ENCODE measurements around the gene NUMBL.

DNA sequence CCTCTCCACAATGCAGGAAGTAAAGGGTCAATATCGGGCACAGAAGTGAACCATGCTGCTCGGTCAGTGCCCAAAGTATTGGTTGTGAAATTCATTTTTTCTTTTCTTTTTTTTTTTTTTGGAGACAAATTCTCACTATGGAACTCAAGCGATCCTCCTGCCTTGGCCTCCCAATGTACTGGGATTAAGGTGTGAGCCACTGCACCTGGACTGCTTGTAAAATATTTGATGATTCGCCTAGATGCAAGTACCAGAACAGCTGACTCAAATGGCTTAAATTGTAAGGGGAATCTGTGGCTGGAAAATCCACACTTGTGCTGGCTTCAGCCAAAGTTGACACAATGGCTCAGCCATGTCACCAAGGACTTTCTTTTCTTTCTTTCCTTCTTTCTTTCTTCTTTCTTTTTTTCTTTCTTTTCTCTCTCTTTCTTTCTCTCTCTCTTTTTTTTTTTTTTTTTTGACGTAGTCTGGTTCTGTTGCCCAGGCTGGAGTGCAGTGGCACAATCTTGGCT, 43.7 kb downstream of the NUMBL start:
- TF ChIP-seq EZH2phosphoT487 (IDR thresholded peaks at IDR 0.05; ENCODE audit: insufficient read depth, low read depth) (no peak), EZH2 (IDR thresholded peaks at IDR 0.05; ENCODE audit: insufficient read depth, poor library complexity, severe bottlenecking) (no peak)

All from GM23248 (cell line).